ENCODE data around the gene SLC38A8.

- TF ChIP-seq POLR2AphosphoS5 (IDR thresholded peaks at IDR 0.05; ENCODE audit: low read depth, low read length), result no peak
- no peak for TF ChIP-seq POLR2A (IDR thresholded peaks at IDR 0.05; ENCODE audit: low read depth, low read length)
These were observed 1.5 kb downstream of the SLC38A8 start for GRCh38 chr16:84040823-84041820.

All from GM12891 (cell line).